ENCODE results near the gene COQ10B.

Gene COQ10B

DNA sequence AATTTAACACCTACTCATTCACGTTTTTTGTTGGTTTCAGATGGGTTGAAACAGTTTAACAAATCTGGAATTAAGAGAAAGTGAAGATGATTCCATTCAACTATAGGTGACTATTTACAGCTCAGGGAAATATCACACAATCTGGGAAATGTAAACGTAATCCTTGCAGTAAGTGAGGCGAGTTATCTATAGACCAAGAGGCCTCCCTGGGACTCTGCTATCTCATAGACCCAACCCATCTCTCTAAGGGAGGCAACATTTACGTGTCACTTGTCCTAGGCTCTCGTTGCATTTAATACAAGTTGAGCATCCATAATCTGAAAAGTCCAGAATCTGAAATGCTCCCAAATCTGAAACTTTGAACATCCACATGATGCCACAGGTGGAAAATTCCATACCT lies 60.6 kb downstream of the COQ10B start:
- Histone ChIP-seq H3K79me2 (ENCODE audit: insufficient read depth, low read length) (peaks cover 32% of the 10 kb centered on the region), H3K36me3 (ENCODE audit: insufficient read depth, low read length) (no peaks in the 10 kb centered on the region)

DNA sequence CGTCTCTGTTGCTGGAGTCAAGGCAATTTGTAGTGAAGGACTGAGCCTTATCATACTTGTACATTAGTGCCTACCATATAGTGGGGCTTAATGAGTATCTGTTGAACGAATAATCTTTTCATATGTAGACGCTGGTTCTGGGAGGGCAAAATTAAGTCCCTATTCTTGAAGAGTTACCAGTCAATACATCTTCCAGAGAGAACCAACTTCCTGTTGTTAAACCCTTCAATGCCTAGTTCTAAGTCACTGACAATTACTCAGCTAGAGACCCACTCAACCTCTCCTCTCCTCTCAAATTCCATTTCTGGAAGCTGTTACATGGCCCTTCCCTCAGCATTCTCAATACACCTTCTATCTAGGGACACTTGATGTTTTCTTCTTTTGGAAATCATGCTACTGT lies 61.4 kb downstream of the COQ10B start:
- Histone ChIP-seq H3K9me2 (ENCODE audit: low read depth, low read length) (no peaks in the 10 kb centered on the region), H3K4me3 (ENCODE audit: low read depth, low read length, poor library complexity, severe bottlenecking) (peak overlapping the region; percentile 84), H3K79me2 (ENCODE audit: insufficient read depth, low read length) (peaks cover 40% of the 10 kb centered on the region), H3K27ac (ENCODE audit: low read depth, low read length, poor library complexity, severe bottlenecking) (peak overlapping the region; percentile 91), H3K9me3 (ENCODE audit: low read length) (no peaks in the 10 kb centered on the region), H3K4me2 (ENCODE audit: low read length) (peak overlapping the region; percentile 84), H2AFZ (ENCODE audit: low read length) (no peak overlapping the region), H4K20me1 (ENCODE audit: insufficient read depth, low read length) (no peaks in the 10 kb centered on the region), H3K36me3 (ENCODE audit: insufficient read depth, low read length) (no peaks in the 10 kb centered on the region), H3F3A (ENCODE audit: insufficient read depth, low read length) (no peaks in the 10 kb centered on the region), H3K27me3 (ENCODE audit: insufficient read depth, low read length) (no peaks in the 10 kb centered on the region), H3K9ac (ENCODE audit: low read length) (peak overlapping the region; percentile 84), H3K4me1 (ENCODE audit: insufficient read depth, low read length, severe bottlenecking) (peaks cover 31% of the 10 kb centered on the region)
- TF ChIP-seq EZH2 (IDR thresholded peaks at IDR 0.05; ENCODE audit: borderline replicate concordance, low read length) = no peak
- TF ChIP-seq, protein P1, sequence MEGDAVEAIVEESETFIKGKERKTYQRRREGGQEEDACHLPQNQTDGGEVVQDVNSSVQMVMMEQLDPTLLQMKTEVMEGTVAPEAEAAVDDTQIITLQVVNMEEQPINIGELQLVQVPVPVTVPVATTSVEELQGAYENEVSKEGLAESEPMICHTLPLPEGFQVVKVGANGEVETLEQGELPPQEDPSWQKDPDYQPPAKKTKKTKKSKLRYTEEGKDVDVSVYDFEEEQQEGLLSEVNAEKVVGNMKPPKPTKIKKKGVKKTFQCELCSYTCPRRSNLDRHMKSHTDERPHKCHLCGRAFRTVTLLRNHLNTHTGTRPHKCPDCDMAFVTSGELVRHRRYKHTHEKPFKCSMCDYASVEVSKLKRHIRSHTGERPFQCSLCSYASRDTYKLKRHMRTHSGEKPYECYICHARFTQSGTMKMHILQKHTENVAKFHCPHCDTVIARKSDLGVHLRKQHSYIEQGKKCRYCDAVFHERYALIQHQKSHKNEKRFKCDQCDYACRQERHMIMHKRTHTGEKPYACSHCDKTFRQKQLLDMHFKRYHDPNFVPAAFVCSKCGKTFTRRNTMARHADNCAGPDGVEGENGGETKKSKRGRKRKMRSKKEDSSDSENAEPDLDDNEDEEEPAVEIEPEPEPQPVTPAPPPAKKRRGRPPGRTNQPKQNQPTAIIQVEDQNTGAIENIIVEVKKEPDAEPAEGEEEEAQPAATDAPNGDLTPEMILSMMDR (IDR thresholded peaks at IDR 0.05; ENCODE audit: low read length) = no peak

More for the DNA sequence above, 60.6 kb downstream of the COQ10B start:
- Histone ChIP-seq H3K9me2 (ENCODE audit: low read depth, low read length) (no peaks in the 10 kb centered on the region), H3F3A (ENCODE audit: insufficient read depth, low read length) (no peaks in the 10 kb centered on the region), H4K20me1 (ENCODE audit: insufficient read depth, low read length) (no peaks in the 10 kb centered on the region), H2AFZ (ENCODE audit: low read length) (no peak overlapping the region), H3K9ac (ENCODE audit: low read length) (no peak overlapping the region), H3K4me3 (ENCODE audit: low read depth, low read length, poor library complexity, severe bottlenecking) (no peak overlapping the region), H3K4me2 (ENCODE audit: low read length) (no peak overlapping the region), H3K27ac (ENCODE audit: low read depth, low read length, poor library complexity, severe bottlenecking) (peak overlapping the region; percentile 91), H3K9me3 (ENCODE audit: low read length) (no peaks in the 10 kb centered on the region), H3K4me1 (ENCODE audit: insufficient read depth, low read length, severe bottlenecking) (peaks cover 31% of the 10 kb centered on the region), H3K27me3 (ENCODE audit: insufficient read depth, low read length) (no peaks in the 10 kb centered on the region)
- TF ChIP-seq EZH2 (IDR thresholded peaks at IDR 0.05; ENCODE audit: borderline replicate concordance, low read length) = no peak
- TF ChIP-seq, protein P1 (IDR thresholded peaks at IDR 0.05; ENCODE audit: low read length) = no peak

DNA sequence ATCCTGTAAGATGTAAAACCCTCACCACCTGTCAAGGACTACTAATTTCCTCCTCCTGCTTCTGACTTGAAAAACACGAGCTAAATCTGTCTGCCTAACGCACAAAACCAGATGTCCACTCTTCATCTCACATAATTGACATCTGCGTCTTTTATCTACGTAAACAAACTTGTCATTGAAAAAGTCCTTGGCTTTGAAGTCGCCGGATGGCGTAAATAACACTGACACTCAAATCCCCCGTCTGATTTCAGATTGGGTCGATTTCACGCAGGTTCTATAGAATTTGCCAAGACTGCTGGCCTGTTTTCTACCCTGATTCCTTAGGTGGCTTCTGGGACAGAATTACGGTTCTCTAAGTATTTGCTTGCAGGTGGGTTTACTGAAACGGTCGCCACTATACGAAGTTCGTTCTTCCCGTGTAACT lies 62.0 kb downstream of the COQ10B start:
- no peaks in the 10 kb centered on the region for H3F3A ChIP-seq (ENCODE audit: insufficient read depth, low read length)
- peak overlapping the region; percentile 84 for H3K9ac ChIP-seq (ENCODE audit: low read length)
- H4K20me1 ChIP-seq (ENCODE audit: insufficient read depth, low read length) = no peaks in the 10 kb centered on the region
- TF ChIP-seq, protein P1 (IDR thresholded peaks at IDR 0.05; ENCODE audit: low read length) = no peak
- TF ChIP-seq EZH2 (IDR thresholded peaks at IDR 0.05; ENCODE audit: borderline replicate concordance, low read length) = no peak
- H3K9me2 ChIP-seq (ENCODE audit: low read depth, low read length) = no peaks in the 10 kb centered on the region
- peak overlapping the region; percentile 91 for H3K27ac ChIP-seq (ENCODE audit: low read depth, low read length, poor library complexity, severe bottlenecking)
- peaks cover 46% of the 10 kb centered on the region for H3K79me2 ChIP-seq (ENCODE audit: insufficient read depth, low read length)
- peak overlapping the region; percentile 84 for H3K4me2 ChIP-seq (ENCODE audit: low read length)
- H3K27me3 ChIP-seq (ENCODE audit: insufficient read depth, low read length) = no peaks in the 10 kb centered on the region
- H3K36me3 ChIP-seq (ENCODE audit: insufficient read depth, low read length) = peaks cover 4% of the 10 kb centered on the region
- peaks cover 31% of the 10 kb centered on the region for H3K4me1 ChIP-seq (ENCODE audit: insufficient read depth, low read length, severe bottlenecking)
- no peaks in the 10 kb centered on the region for H3K9me3 ChIP-seq (ENCODE audit: low read length)
- peak overlapping the region; percentile 84 for H3K4me3 ChIP-seq (ENCODE audit: low read depth, low read length, poor library complexity, severe bottlenecking)
- H2AFZ ChIP-seq (ENCODE audit: low read length) = 0 out of 2 replicates have a peak overlapping the region, but pooled peaks have one; percentile 4
